ENCODE data around the gene LRRC45.

LRRC45 gene

DNA sequence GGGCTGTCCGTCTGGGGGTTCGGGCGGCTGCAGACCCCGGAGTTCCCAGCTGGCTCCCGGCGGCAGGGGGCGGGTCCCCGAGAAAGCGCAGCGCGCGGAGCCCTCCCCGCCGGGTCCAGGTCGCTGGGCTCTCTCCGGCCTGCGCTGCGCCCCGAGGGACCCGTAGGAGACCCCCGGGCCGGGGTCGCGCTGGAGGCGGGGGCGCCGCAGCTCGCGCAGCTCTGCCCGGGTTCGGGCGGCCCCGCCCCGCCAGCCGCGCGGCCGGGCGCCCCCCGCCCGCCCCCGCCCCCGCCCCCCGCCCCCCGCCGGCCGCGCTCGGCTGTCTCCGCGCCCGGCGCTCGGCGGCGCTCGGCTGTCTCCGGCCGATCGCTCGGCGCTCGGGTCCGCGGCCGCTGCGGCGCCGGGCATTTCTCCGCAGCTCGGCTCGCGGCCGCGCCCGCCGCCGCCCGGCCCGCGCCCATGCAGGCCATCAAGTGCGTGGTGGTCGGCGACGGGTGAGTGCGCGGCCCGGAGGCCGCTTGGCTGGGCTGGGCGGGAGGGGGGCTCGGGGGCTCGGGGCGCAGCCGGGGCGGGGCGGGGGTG, 8.3 kb downstream of the LRRC45 start, which contains the start of gene RAC3:
Gene RAC3, plus strand, starts transcription at position 376 of the 582 bp plus-strand sequence. Its CDS starts 84 bp downstream, at position 460.
- H3K4me1 ChIP-seq (ENCODE audit: control insufficient read depth, low read length), result peaks cover 23% of the 10 kb centered on the region
- TF ChIP-seq, protein P1, sequence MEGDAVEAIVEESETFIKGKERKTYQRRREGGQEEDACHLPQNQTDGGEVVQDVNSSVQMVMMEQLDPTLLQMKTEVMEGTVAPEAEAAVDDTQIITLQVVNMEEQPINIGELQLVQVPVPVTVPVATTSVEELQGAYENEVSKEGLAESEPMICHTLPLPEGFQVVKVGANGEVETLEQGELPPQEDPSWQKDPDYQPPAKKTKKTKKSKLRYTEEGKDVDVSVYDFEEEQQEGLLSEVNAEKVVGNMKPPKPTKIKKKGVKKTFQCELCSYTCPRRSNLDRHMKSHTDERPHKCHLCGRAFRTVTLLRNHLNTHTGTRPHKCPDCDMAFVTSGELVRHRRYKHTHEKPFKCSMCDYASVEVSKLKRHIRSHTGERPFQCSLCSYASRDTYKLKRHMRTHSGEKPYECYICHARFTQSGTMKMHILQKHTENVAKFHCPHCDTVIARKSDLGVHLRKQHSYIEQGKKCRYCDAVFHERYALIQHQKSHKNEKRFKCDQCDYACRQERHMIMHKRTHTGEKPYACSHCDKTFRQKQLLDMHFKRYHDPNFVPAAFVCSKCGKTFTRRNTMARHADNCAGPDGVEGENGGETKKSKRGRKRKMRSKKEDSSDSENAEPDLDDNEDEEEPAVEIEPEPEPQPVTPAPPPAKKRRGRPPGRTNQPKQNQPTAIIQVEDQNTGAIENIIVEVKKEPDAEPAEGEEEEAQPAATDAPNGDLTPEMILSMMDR (IDR thresholded peaks at IDR 0.05; ENCODE audit: low read depth, low read length, poor library complexity, severe bottlenecking), result no peak
- TF ChIP-seq EZH2phosphoT487 (IDR thresholded peaks at IDR 0.05; ENCODE audit: borderline replicate concordance, low read length), result no peak
- H3K36me3 ChIP-seq (ENCODE audit: control insufficient read depth, low read length), result peaks cover 17% of the 10 kb centered on the region
- H3F3A ChIP-seq (ENCODE audit: control insufficient read depth, insufficient read depth), result peaks cover 9% of the 10 kb centered on the region
- no peaks in the 10 kb centered on the region for H3K9me2 ChIP-seq (replicated peaks; ENCODE audit: control insufficient read depth, low read length)
- H4K20me1 ChIP-seq (ENCODE audit: control insufficient read depth, insufficient read depth, low read depth, low read length), result no peaks in the 10 kb centered on the region
- peaks cover 5% of the 10 kb centered on the region for H3K79me2 ChIP-seq (ENCODE audit: control insufficient read depth, low read length)
- no peak within 1 kb of the TSS for H3K27ac ChIP-seq (ENCODE audit: low read depth, low read length)
- H3K4me3 ChIP-seq (ENCODE audit: low read length), result peak within 1 kb of the TSS; percentile 78
- no peaks in the 10 kb centered on the region for H3K9me3 ChIP-seq (ENCODE audit: control insufficient read depth, insufficient read depth, low read length)
- peak within 1 kb of the TSS; percentile 93 for H3K4me2 ChIP-seq (ENCODE audit: low read length)
- no peaks in the 10 kb centered on the region for H3K27me3 ChIP-seq (ENCODE audit: control insufficient read depth, low read length)

- Histone ChIP-seq H3K27ac (ENCODE audit: low read depth, low read length) (no peak overlapping the region), H3K9me3 (ENCODE audit: control insufficient read depth, insufficient read depth, low read length) (no peaks in the 10 kb centered on the region), H4K20me1 (ENCODE audit: control insufficient read depth, insufficient read depth, low read depth, low read length) (peaks cover 5% of the 10 kb centered on the region), H3K4me3 (ENCODE audit: low read length) (peak overlapping the region; percentile 20; the same call in 1 of the 2 replicates), H3K36me3 (ENCODE audit: control insufficient read depth, low read length) (peaks cover 24% of the 10 kb centered on the region), H3F3A (ENCODE audit: control insufficient read depth, insufficient read depth) (peaks cover 9% of the 10 kb centered on the region), H3K4me2 (ENCODE audit: low read length) (peak overlapping the region; percentile 46; the same call in 1 of the 2 replicates), H3K4me1 (ENCODE audit: control insufficient read depth, low read length) (peaks cover 27% of the 10 kb centered on the region), H3K9me2 (replicated peaks; ENCODE audit: control insufficient read depth, low read length) (no peaks in the 10 kb centered on the region), H3K79me2 (ENCODE audit: control insufficient read depth, low read length) (peaks cover 12% of the 10 kb centered on the region), H3K27me3 (ENCODE audit: control insufficient read depth, low read length) (no peaks in the 10 kb centered on the region)
- TF ChIP-seq, protein P1 (IDR thresholded peaks at IDR 0.05; ENCODE audit: low read depth, low read length, poor library complexity, severe bottlenecking), result no peak
- no peak for TF ChIP-seq EZH2phosphoT487 (IDR thresholded peaks at IDR 0.05; ENCODE audit: borderline replicate concordance, low read length)
These were observed 9.0 kb downstream of the LRRC45 start for GRCh38 chr17:82031885-82032627.

DNA sequence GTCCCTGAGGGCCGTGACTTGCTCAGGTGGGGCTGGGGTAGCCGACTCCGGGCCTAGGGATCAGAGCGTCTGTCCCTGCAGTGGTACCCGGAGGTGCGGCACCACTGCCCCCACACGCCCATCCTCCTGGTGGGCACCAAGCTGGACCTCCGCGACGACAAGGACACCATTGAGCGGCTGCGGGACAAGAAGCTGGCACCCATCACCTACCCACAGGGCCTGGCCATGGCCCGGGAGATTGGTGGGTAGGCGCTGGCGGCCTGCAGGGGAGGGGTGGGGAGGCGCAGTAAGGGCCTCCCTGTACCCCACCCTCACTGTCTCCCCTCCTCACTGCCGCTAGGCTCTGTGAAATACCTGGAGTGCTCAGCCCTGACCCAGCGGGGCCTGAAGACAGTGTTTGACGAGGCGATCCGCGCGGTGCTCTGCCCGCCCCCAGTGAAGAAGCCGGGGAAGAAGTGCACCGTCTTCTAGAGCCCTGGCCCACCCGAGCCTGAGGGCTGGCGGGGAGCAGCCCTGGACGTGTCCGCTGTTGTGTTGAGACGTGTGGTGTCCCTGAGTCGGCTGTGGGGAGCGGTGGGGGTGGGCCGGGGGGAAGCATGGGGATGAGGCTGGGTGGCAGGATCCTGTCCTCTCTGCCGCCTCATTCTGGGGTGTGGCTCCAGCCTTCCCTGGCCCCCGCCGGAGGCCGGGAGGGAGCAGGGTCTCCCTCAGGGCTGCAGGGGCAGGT, 10.4 kb downstream of the LRRC45 start:
- Histone ChIP-seq H4K20me1 (ENCODE audit: control insufficient read depth, insufficient read depth, low read depth, low read length) (peaks cover 5% of the 10 kb centered on the region), H3K27ac (ENCODE audit: low read depth, low read length) (no peak overlapping the region), H3K36me3 (ENCODE audit: control insufficient read depth, low read length) (peaks cover 21% of the 10 kb centered on the region), H3F3A (ENCODE audit: control insufficient read depth, insufficient read depth) (peaks cover 9% of the 10 kb centered on the region), H3K4me2 (ENCODE audit: low read length) (no peak overlapping the region), H3K4me3 (ENCODE audit: low read length) (no peak overlapping the region), H3K9me2 (replicated peaks; ENCODE audit: control insufficient read depth, low read length) (no peaks in the 10 kb centered on the region), H3K4me1 (ENCODE audit: control insufficient read depth, low read length) (peaks cover 33% of the 10 kb centered on the region), H3K27me3 (ENCODE audit: control insufficient read depth, low read length) (no peaks in the 10 kb centered on the region), H3K9me3 (ENCODE audit: control insufficient read depth, insufficient read depth, low read length) (no peaks in the 10 kb centered on the region), H3K79me2 (ENCODE audit: control insufficient read depth, low read length) (peaks cover 12% of the 10 kb centered on the region)
- no peak for TF ChIP-seq EZH2phosphoT487 (IDR thresholded peaks at IDR 0.05; ENCODE audit: borderline replicate concordance, low read length)
- TF ChIP-seq, protein P1 (IDR thresholded peaks at IDR 0.05; ENCODE audit: low read depth, low read length, poor library complexity, severe bottlenecking), result no peak
